Suprapubic skin (tissue), 4 donors: ENCODE data around the gene APOBEC3H.

ENCODE experiments used
- EP300 ChIP-seq: sonication (generic); formaldehyde crosslinking; IDR thresholded peaks from one replicate; pipeline ENCODE4 v1.6.1; 2017; ENCODE audit warnings: antibody characterized with exemption
- POLR2A ChIP-seq, 2 donors: fragments of 450-650 bp; IDR thresholded peaks; one replicate each; pipeline ENCODE4 v1.6.1; 2017; ENCODE audit warnings: antibody characterized with exemption in 2 of 2, mild to moderate bottlenecking in 2 of 2, moderate library complexity in 2 of 2
- POLR2AphosphoS5 ChIP-seq, 3 donors: sonication (generic); formaldehyde crosslinking; IDR thresholded peaks; one replicate each; pipeline ENCODE4 v1.6.1; 2017; ENCODE audit warnings: antibody characterized with exemption in 3 of 3
- TF ChIP-seq, protein P1 (sequence below), 2 donors: fragments of 200-600 bp in 1 of 2; fragments of 450-650 bp in 1 of 2; sonication (generic) in 1 of 2; IDR thresholded peaks; one replicate each; pipeline ENCODE4 v1.5.1; 2016 to 2019; ENCODE audit warnings: antibody characterized with exemption in 2 of 2, mild to moderate bottlenecking in 1 of 2, moderate library complexity in 1 of 2

DNA sequence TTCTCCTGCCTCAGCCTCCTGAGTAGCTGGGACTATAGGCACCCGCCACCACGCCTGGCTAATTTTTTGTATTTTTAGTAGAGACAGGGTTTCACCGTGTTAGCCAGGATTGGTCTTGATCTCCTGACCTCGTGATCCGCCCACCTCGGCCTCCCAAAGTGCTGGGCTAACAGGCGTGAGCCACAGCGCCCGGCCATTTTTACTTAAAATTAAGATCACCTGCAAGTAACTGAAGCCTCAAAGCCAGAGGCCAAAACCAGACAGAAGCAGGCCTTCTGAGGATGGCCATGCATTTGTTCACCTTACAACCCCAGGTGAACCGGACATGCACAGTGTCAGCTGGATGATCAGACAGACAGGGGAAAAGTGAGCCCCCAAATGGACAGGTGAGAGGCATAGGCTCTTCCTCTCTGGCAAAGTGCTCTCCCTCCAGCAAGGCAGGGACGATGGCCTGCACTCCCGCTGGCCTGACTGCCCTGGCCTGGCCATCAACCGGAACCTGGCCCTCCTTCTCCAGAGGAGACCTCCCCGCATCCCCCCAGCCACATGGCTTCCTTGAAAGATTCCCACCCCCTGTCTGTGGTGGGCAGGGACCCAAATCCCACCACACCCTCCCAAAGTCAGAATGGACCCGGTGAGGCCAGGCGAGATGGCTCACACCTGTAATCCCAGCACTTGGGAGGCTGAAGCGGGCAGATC, 25.9 kb downstream of the APOBEC3H start:
- TF ChIP-seq, protein P1, sequence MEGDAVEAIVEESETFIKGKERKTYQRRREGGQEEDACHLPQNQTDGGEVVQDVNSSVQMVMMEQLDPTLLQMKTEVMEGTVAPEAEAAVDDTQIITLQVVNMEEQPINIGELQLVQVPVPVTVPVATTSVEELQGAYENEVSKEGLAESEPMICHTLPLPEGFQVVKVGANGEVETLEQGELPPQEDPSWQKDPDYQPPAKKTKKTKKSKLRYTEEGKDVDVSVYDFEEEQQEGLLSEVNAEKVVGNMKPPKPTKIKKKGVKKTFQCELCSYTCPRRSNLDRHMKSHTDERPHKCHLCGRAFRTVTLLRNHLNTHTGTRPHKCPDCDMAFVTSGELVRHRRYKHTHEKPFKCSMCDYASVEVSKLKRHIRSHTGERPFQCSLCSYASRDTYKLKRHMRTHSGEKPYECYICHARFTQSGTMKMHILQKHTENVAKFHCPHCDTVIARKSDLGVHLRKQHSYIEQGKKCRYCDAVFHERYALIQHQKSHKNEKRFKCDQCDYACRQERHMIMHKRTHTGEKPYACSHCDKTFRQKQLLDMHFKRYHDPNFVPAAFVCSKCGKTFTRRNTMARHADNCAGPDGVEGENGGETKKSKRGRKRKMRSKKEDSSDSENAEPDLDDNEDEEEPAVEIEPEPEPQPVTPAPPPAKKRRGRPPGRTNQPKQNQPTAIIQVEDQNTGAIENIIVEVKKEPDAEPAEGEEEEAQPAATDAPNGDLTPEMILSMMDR (IDR thresholded peaks at IDR 0.05) = no peak
- no peak for TF ChIP-seq EP300
- TF ChIP-seq POLR2A (IDR thresholded peaks at IDR 0.05) = no peak
- no peak for TF ChIP-seq POLR2AphosphoS5 (IDR thresholded peaks at IDR 0.05)
